NT2/D1 (cell line): ENCODE data around the gene BCL10.

Source experiments
- SUZ12 ChIP-seq: IDR thresholded peaks from 2 replicates; pipeline ENCODE4 v1.6.1; 2011; ENCODE audit not compliant: insufficient read length, insufficient read depth; ENCODE audit errors: extremely low read depth
- YY1 ChIP-seq: IDR thresholded peaks from 2 replicates; pipeline ENCODE4 v1.6.1; 2011; ENCODE audit not compliant: insufficient read length, insufficient read depth
- ZNF274 ChIP-seq: IDR thresholded peaks from 2 replicates; pipeline ENCODE4 v1.6.1; 2011; ENCODE audit warnings: mild to moderate bottlenecking, low read depth, low read length

DNA sequence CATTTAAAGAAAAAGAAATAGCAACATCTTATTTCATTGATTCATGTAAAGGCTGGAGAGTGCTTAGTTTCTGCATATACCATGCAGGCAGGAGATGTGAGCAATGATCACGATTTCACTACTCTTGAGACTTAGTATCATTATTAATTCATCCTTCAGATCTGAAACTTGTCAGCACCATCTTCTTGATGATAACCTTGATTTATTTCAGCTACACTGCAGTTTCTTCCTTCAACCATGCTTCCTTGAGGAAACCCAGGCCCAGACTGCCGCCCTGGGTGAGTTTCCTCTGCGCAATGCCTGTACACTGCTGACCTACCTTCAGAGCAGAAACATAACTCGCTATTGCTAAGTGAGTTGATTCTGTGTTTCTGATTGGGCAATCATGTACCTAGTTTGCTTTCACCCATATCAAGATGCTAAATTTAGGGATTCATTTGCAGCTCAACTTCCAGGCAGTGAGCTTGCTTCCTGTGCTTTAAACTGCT, 13.5 kb upstream of the BCL10 start:
- TF ChIP-seq YY1 (no peak), SUZ12 (no peak), ZNF274 (no peak)
